ENCODE data around the gene SLC44A3. TPM values are rescaled to one million over a fixed set of nuclear protein-coding genes. Genes with fewer than 3 reads are reported as not detected.

The SLC44A3 gene
- total and polyA plus RNA-seq, 2 of the 13 experiments (the other 11 are each of a cell fraction or from before 2014, with no cell fraction given), result 6.8 to 14.1 TPM

DNA sequence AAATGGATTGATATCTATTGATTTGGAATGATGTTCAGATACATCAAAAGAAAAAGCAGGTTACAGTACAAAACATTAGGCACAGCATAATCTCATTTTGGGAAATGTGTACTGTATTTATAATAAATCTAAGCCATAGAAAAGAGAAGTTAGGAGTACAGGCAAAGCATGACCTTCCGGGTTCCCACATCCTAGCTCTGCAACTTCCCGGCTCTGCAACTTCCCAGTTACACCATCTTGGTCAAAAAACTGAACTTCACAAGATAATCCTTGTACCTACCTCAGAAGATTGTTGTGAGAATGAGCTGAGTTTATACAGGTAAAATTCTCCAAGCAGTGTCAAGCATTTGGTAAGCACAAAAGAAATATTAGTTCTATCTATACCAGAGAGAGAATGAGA, 21.7 kb upstream of the SLC44A3 start:
- H3K4me3 ChIP-seq (replicated peaks in 1 of 3; ENCODE audit: insufficient read depth in 1 of 3, low read depth in 2 of 3, low read length in 3 of 3), result no peak overlapping the region
- ChIA-PET CTCF (ENCODE audit: low intra/inter-chr PET ratio, low total read pairs) (no interaction called here), POLR2A (no interaction called here)
- no peaks in the 10 kb centered on the region for H3K27me3 ChIP-seq (ENCODE audit: control insufficient read depth in 1 of 2, insufficient read depth in 2 of 2, low read length in 2 of 2)
- no peak for TF ChIP-seq ZSCAN21 (CRISPR knock-in tag; IDR thresholded peaks at IDR 0.05; ENCODE audit: borderline replicate concordance)
- TF ChIP-seq, protein P1, sequence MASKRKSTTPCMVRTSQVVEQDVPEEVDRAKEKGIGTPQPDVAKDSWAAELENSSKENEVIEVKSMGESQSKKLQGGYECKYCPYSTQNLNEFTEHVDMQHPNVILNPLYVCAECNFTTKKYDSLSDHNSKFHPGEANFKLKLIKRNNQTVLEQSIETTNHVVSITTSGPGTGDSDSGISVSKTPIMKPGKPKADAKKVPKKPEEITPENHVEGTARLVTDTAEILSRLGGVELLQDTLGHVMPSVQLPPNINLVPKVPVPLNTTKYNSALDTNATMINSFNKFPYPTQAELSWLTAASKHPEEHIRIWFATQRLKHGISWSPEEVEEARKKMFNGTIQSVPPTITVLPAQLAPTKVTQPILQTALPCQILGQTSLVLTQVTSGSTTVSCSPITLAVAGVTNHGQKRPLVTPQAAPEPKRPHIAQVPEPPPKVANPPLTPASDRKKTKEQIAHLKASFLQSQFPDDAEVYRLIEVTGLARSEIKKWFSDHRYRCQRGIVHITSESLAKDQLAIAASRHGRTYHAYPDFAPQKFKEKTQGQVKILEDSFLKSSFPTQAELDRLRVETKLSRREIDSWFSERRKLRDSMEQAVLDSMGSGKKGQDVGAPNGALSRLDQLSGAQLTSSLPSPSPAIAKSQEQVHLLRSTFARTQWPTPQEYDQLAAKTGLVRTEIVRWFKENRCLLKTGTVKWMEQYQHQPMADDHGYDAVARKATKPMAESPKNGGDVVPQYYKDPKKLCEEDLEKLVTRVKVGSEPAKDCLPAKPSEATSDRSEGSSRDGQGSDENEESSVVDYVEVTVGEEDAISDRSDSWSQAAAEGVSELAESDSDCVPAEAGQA (IDR thresholded peaks at IDR 0.05; ENCODE audit: low read depth), result no peak
- TF ChIP-seq, protein P1 (CRISPR knock-in tag; IDR thresholded peaks at IDR 0.05; ENCODE audit: borderline replicate concordance), result no peak
- H3K9me3 ChIP-seq (ENCODE audit: low read length), result no peaks in the 10 kb centered on the region
- DNase-seq (ENCODE audit: low spot score), result no peak
- no peaks in the 10 kb centered on the region for H3K79me2 ChIP-seq (ENCODE audit: insufficient read depth, low read length)
- H3K9ac ChIP-seq (ENCODE audit: insufficient read depth, low read depth, low read length), result no peak overlapping the region
- BruUV-seq (replicated peaks), result no TSS peak
- FAIRE-seq, result no peak
- H3K4me2 ChIP-seq (ENCODE audit: low read depth, low read length), result no peak overlapping the region
- no peak for ATAC-seq
- in situ Hi-C loops (cut with HindIII; ENCODE audit: extremely low pct_ligation_motif_present, low pct_unique_long_range_greater_than_20kb) (no loop called here), intact Hi-C loops (cut with micrococcal nuclease; ENCODE audit: unreplicated experiment) (no loop called here)
- H3K36me3 ChIP-seq (replicated peaks in 1 of 2; ENCODE audit: control insufficient read depth in 1 of 2, insufficient read depth in 2 of 2, low read length in 2 of 2), result no peaks in the 10 kb centered on the region
- H4K20me1 ChIP-seq (ENCODE audit: insufficient read depth, low read length), result no peaks in the 10 kb centered on the region
- no peak overlapping the region for H3K27ac ChIP-seq (ENCODE audit: extremely low read length, insufficient read depth, low read length)
- H3K4me1 ChIP-seq (ENCODE audit: insufficient read depth, low read length), result peaks cover 89% of the 10 kb centered on the region
- WGBS (ENCODE audit: low lambda C conversion rate), result 100% methylated on average over 2 of the region's 2 CpGs
- H2AFZ ChIP-seq (ENCODE audit: low read length), result no peak overlapping the region

Measured in HepG2 (cell line).